HepG2 (cell line): ENCODE measurements around the gene EIF5. TPM values are rescaled to one million over a fixed set of nuclear protein-coding genes. Genes with fewer than 3 reads are reported as not detected.
A peak's percentile ranks its signal among the peaks of the same experiment; 100 is the strongest.

Source experiments
- CCAR2 ChIP-seq: fragments of 200-400 bp; formaldehyde crosslinking; optimal IDR thresholded peaks from 2 replicates; pipeline ENCODE3; 2018; ENCODE audit warnings: low read depth, mild to moderate bottlenecking, low read length, moderate library complexity
- CSRNP2 ChIP-seq: sonication (generic); formaldehyde crosslinking; conservative IDR thresholded peaks from 2 replicates; pipeline ENCODE4 v1.8.0; 2022; ENCODE audit warnings: low read depth, missing genetic modification reagents
- FOXO1 ChIP-seq: sonication (generic); formaldehyde crosslinking; IDR thresholded peaks from 2 replicates; pipeline ENCODE4 v1.4.0; 2020; ENCODE audit warnings: missing genetic modification reagents
- GPBP1L1 ChIP-seq: sonication (generic); formaldehyde crosslinking; IDR thresholded peaks from 2 replicates; pipeline ENCODE4 v1.5.0; 2020; ENCODE audit warnings: mild to moderate bottlenecking, missing genetic modification reagents
- HDAC1 ChIP-seq: sonication (generic); formaldehyde crosslinking; IDR thresholded peaks from 2 replicates; pipeline ENCODE4 v1.5.1; 2020; ENCODE audit warnings: mild to moderate bottlenecking, missing genetic modification reagents
- HMGXB4 ChIP-seq, 2 experiments: sonication (generic) in 1 of 2; formaldehyde crosslinking in 1 of 2; IDR thresholded peaks; 2 replicates each; pipeline versions ENCODE4 v1.4.0 to v1.6.1; 2018 to 2020; ENCODE audit warnings: missing genetic modification reagents in 2 of 2, borderline replicate concordance in 1 of 2, low read depth in 1 of 2, mild to moderate bottlenecking in 1 of 2, missing biosample characterization in 1 of 2
- IKZF1 ChIP-seq: fragments of 450-650 bp; IDR thresholded peaks from 2 replicates; pipeline ENCODE4 v1.7.1; 2016
- IRX3 ChIP-seq: sonication (generic); formaldehyde crosslinking; IDR thresholded peaks from 2 replicates; pipeline ENCODE4 v1.8.1; 2023; ENCODE audit warnings: mild to moderate bottlenecking, low read depth, missing genetic modification reagents, borderline replicate concordance
- KLF9 ChIP-seq: IDR thresholded peaks from 2 replicates; pipeline ENCODE4 v1.6.1; 2016; ENCODE audit warnings: low read depth
- PREB ChIP-seq: sonication (generic); formaldehyde crosslinking; IDR thresholded peaks from 2 replicates; pipeline ENCODE4 v1.4.0; 2020; ENCODE audit warnings: missing genetic modification reagents
- RFX5 ChIP-seq: IDR thresholded peaks from 2 replicates; pipeline ENCODE4 v1.6.1; 2011; ENCODE audit warnings: low read depth, low read length, improper control_type of control experiment
- SMARCE1 ChIP-seq: fragments of 450-650 bp; IDR thresholded peaks from 2 replicates; pipeline ENCODE4 v1.6.1; 2017; ENCODE audit warnings: borderline replicate concordance
- SRSF9 ChIP-seq: fragments of 200-400 bp; formaldehyde crosslinking; IDR thresholded peaks from 2 replicates; pipeline ENCODE4 v1.6.1; 2018; ENCODE audit warnings: borderline replicate concordance, mild to moderate bottlenecking, low read depth, low read length; ENCODE audit not compliant: insufficient read depth, poor library complexity, severe bottlenecking
- STAG1 ChIP-seq: sonication (generic); formaldehyde crosslinking; IDR thresholded peaks from 2 replicates; pipeline ENCODE4 v1.4.0; 2020; ENCODE audit warnings: missing genetic modification reagents
- U2AF1 ChIP-seq: fragments of 200-400 bp; formaldehyde crosslinking; optimal IDR thresholded peaks from 2 replicates; pipeline ENCODE3; 2017; ENCODE audit warnings: mild to moderate bottlenecking, low read depth, low read length
- YEATS2 ChIP-seq: sonication (generic); formaldehyde crosslinking; IDR thresholded peaks from 2 replicates; pipeline ENCODE4 v1.4.0; 2020; ENCODE audit warnings: missing genetic modification reagents, borderline replicate concordance
- ZBTB2 ChIP-seq: sonication (generic); formaldehyde crosslinking; IDR thresholded peaks from 2 replicates; pipeline ENCODE4 v1.8.0; 2022; ENCODE audit warnings: low read depth, missing genetic modification reagents
- ZNF256 ChIP-seq: sonication (generic); formaldehyde crosslinking; conservative IDR thresholded peaks from 2 replicates; pipeline ENCODE4 v1.4.0; 2020; ENCODE audit warnings: missing genetic modification reagents
- ZNF30 ChIP-seq: sonication (generic); formaldehyde crosslinking; IDR thresholded peaks from 2 replicates; pipeline ENCODE4 v1.5.0; 2020; ENCODE audit warnings: mild to moderate bottlenecking, missing genetic modification reagents
- ZNF720 ChIP-seq: sonication (generic); formaldehyde crosslinking; IDR thresholded peaks from 2 replicates; pipeline ENCODE4 v1.4.0; 2020; ENCODE audit warnings: missing genetic modification reagents
- ZNF737 ChIP-seq: sonication (generic); formaldehyde crosslinking; IDR thresholded peaks from 2 replicates; pipeline ENCODE4 v1.5.0; 2020; ENCODE audit warnings: missing genetic modification reagents, mild to moderate bottlenecking, borderline replicate concordance
- ZNF768 ChIP-seq: sonication (generic); formaldehyde crosslinking; IDR thresholded peaks from 2 replicates; pipeline ENCODE4 v1.4.0; 2020; ENCODE audit warnings: missing genetic modification reagents
- polyA plus RNA-seq, 8 experiments: library from polyadenylated mRNA; depleted of rRNA in 3 of 8; stranded (reverse) in 7 of 8; unstranded in 1 of 8; fragments of >200 nt; fragmentation: Illumina TruSeq in 4 of 8; extraction: Trizol in 4 of 8; gene quantifications; 2 replicates each; pipeline versions ENCODE4 v1.2.1 to v1.2.3, GENCODE V29; 2011 to 2016; ENCODE audit warnings: low read depth in 4 of 8, missing spikeins in 1 of 8, mixed read lengths in 1 of 8; ENCODE audit not compliant: insufficient read depth in 1 of 8
- total RNA-seq, 5 experiments: library from RNA; depleted of rRNA; stranded (reverse); fragments of >200 nt; fragmentation: Illumina TruSeq; extraction: Trizol; gene quantifications; 2 replicates each; pipeline ENCODE4 v1.2.3, GENCODE V29; 2016; ENCODE audit warnings: low read depth in 1 of 5

The EIF5 gene
- total and polyA plus RNA-seq, 2 of the 13 experiments (the other 11 are each of a cell fraction or from before 2014, with no cell fraction given), result 189 to 281 TPM

GRCh38 chr14:103334644-103335622 is 896 bp downstream of the EIF5 start (continued):
- TF ChIP-seq HMGXB4 (CRISPR knock-in tag; IDR thresholded peaks at IDR 0.05; ENCODE audit: borderline replicate concordance in 1 of 2, low read depth in 1 of 2), result no peak
- no peak for TF ChIP-seq PREB (CRISPR knock-in tag)
- TF ChIP-seq SMARCE1, result no peak
- TF ChIP-seq STAG1 (CRISPR knock-in tag), result no peak
- no peak for TF ChIP-seq CSRNP2 (CRISPR knock-in tag)
- no peak for TF ChIP-seq SRSF9
- no peak; the same call in 1 of the 2 replicates for TF ChIP-seq YEATS2 (CRISPR knock-in tag)
- no peak for TF ChIP-seq RFX5
- TF ChIP-seq FOXO1 (CRISPR knock-in tag), result no peak
- no peak for TF ChIP-seq IKZF1
- no peak for TF ChIP-seq IRX3
- peak; percentile 28 for TF ChIP-seq HDAC1
- no peak for TF ChIP-seq CCAR2
- TF ChIP-seq ZNF768, result no peak
- no peak for TF ChIP-seq ZNF720 (CRISPR knock-in tag)
- no peak for TF ChIP-seq U2AF1
- peak; percentile 92 for TF ChIP-seq ZBTB2
- no peak for TF ChIP-seq ZNF30 (CRISPR knock-in tag)
- no peak for TF ChIP-seq KLF9 (CRISPR knock-in tag)
- no peak for TF ChIP-seq ZNF737 (CRISPR knock-in tag)
- no peak for TF ChIP-seq ZNF256 (CRISPR knock-in tag)
- no peak for TF ChIP-seq GPBP1L1
